Natural killer cell (primary cell): Measurements from ENCODE around the gene UBE2D2. TPM values are rescaled to one million over a fixed set of nuclear protein-coding genes. Genes with fewer than 3 reads are reported as not detected.

Experiments
- ATAC-seq, 3 donors: fragments of 150-1000 bp in 2 of 3; fragments of 200-7000 bp in 1 of 3; cut with Tn5 transposase; 1 replicate in 1 of 3; 2 replicates in 2 of 3; pipeline ENCODE4 v1.10.0; 2021; ENCODE audit warnings: mild to moderate bottlenecking in 2 of 3, moderate library complexity in 2 of 3
- DNase-seq, 2 donors: peaks; one replicate each; pipeline versions ENCODE4 v3.0.0 to v3.0.0-alpha.2; 2013 to 2021; ENCODE audit warnings: mixed read lengths in 1 of 2
- H3K27ac ChIP-seq: one replicate; pipeline ENCODE4 v1.5.1; 2013; ENCODE audit warnings: mild to moderate bottlenecking, low read length
- H3K27me3 ChIP-seq: one replicate; pipeline ENCODE4 v1.6.1; 2013; ENCODE audit warnings: low read length; ENCODE audit not compliant: control insufficient read depth, insufficient read depth
- H3K36me3 ChIP-seq: one replicate; pipeline ENCODE4 v1.6.1; 2013; ENCODE audit warnings: low read length; ENCODE audit not compliant: control insufficient read depth, insufficient read depth
- H3K4me1 ChIP-seq: one replicate; pipeline ENCODE4 v1.6.1; 2013; ENCODE audit warnings: low read length; ENCODE audit not compliant: control insufficient read depth, insufficient read depth
- H3K4me3 ChIP-seq: one replicate; pipeline ENCODE4 v1.5.1; 2013; ENCODE audit warnings: low read length
- H3K9me3 ChIP-seq: one replicate; pipeline ENCODE4 v1.6.1; 2013; ENCODE audit warnings: low read length; ENCODE audit not compliant: control insufficient read depth, insufficient read depth
- H3K27ac Mint-ChIP-seq, 2 donors: one replicate each; pipeline ENCODE4 v1.8.0; 2022; ENCODE audit warnings: mild to moderate bottlenecking in 2 of 2, mixed read lengths in 2 of 2, moderate library complexity in 1 of 2
- H3K27me3 Mint-ChIP-seq, 2 donors: one replicate each; pipeline ENCODE4 v1.8.0; 2022; ENCODE audit warnings: low read depth in 2 of 2, mixed read lengths in 2 of 2
- H3K36me3 Mint-ChIP-seq: one replicate; pipeline ENCODE4 v1.8.0; 2022; ENCODE audit warnings: mixed read lengths
- H3K4me1 Mint-ChIP-seq, 2 donors: one replicate each; pipeline ENCODE4 v1.8.0; 2022; ENCODE audit warnings: mixed read lengths in 2 of 2
- H3K4me3 Mint-ChIP-seq: one replicate; pipeline ENCODE4 v1.8.0; 2022; ENCODE audit warnings: mild to moderate bottlenecking, moderate library complexity, mixed read lengths
- H3K9me3 Mint-ChIP-seq, 2 donors: one replicate each; pipeline ENCODE4 v1.8.0; 2022; ENCODE audit warnings: mixed read lengths in 2 of 2
- CTCF ChIP-seq: fragments of 200-600 bp; IDR thresholded peaks from one replicate; pipeline ENCODE4 v1.8.0; 2022; ENCODE audit warnings: antibody characterized with exemption
- WGBS: methylation state at CpG from one replicate; pipeline ENCODE4 v1.1.7; 2013; ENCODE audit warnings: missing lambda C conversion rate; ENCODE audit not compliant: insufficient coverage; 5-methylcytosine and 5-hydroxymethylcytosine counted together
- intact Hi-C: fragments of 100-400 bp; cut with micrococcal nuclease; formaldehyde crosslinking; loops from one replicate; pipeline ENCODE4 v1.14.2; 2022
- total RNA-seq, 4 donors: library from RNA; stranded (reverse); fragments of 120-200 nt in 1 of 4; gene quantifications; one replicate each; pipeline versions ENCODE4 v1.2.3 to v1.2.4, GENCODE V29; 2013 to 2022

UBE2D2 gene
- total RNA-seq, 3 donors from 2014 or later (not counting 1 experiment from before 2014, with no cell fraction given) = 127 to 139 (median 131) TPM

DNA sequence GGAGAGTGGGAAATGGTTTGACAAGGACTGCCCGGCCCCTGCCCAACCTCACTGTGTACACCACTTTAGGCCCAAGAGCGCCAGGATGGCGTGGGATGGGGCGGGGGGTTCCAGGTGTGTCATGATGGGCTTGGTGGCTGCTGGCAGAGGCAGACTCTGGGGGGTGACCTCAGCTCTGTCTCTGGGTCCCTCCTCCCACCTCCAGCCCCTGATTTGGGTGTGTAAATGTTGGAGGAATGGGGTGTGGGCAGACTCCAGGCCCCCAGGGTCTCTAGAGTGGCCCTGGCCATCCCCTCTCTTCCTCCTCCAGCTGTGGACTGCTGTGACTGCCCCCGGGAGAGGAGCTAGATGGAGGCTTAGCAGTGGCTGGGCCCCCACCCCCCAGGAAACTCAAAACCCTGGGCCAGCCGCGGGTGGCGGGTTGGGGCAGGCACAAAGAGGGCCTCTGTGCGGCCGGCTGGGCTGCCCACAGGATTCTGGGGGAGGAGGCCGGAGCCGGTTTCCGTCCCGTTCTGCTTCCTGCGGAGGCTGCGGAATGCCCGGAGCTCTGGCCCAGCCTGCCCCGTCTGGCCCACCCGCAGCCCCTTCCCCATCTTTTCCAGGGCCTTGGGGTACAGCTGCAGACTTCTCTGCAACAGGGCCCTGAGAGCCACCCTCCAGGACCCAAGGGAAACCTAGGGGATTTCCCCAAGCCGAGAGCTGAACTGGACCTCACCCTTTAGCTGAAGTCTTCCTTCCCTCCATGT, 110.1 kb downstream of the UBE2D2 start:
- intact Hi-C loops = loop anchor here (2.0 kb wide), 3 partner anchors 14 to 40 kb away; no protein-coding TSS in a partner anchor
- H3K9me3 Mint-ChIP-seq = no peaks in the 10 kb centered on the region
- ATAC-seq (no peak), DNase-seq (peak in 1 of 2 donors; percentile 51)
- H3K4me3 ChIP-seq = peak overlapping the region; percentile 23
- H3K36me3 Mint-ChIP-seq = no peaks in the 10 kb centered on the region
- H3K27me3 Mint-ChIP-seq = no peaks in the 10 kb centered on the region
- TF ChIP-seq CTCF = no peak
- H3K4me1 ChIP-seq = peaks cover 94% of the 10 kb centered on the region
- no peaks in the 10 kb centered on the region for H3K36me3 ChIP-seq
- no peaks in the 10 kb centered on the region for H3K9me3 ChIP-seq
- WGBS = 10% methylated on average over 20 of the region's 20 CpGs
- peaks cover 53 to 85% of the 10 kb centered on the region in 2 donors for H3K4me1 Mint-ChIP-seq
- peak overlapping the region; percentile 85 for H3K4me3 Mint-ChIP-seq
- peak overlapping the region; percentile 92 to 94 for H3K27ac Mint-ChIP-seq
- peak overlapping the region; percentile 92 for H3K27ac ChIP-seq
- H3K27me3 ChIP-seq = no peaks in the 10 kb centered on the region

GRCh38 chr5:139675213-139675612, 114.1 kb downstream of the UBE2D2 start:
- Histone ChIP-seq H3K4me3 (no peak overlapping the region), H3K27me3 (no peaks in the 10 kb centered on the region), H3K4me1 (peaks cover 87% of the 10 kb centered on the region), H3K27ac (peak overlapping the region; percentile 43), H3K36me3 (peaks cover 3% of the 10 kb centered on the region), H3K9me3 (no peaks in the 10 kb centered on the region)
- WGBS = 84% methylated on average over 4 of the region's 4 CpGs
- peak overlapping the region; percentile 71 for H3K4me3 Mint-ChIP-seq
- H3K9me3 Mint-ChIP-seq = no peaks in the 10 kb centered on the region
- ATAC-seq (no peak), DNase-seq (no peak)
- H3K27me3 Mint-ChIP-seq = no peaks in the 10 kb centered on the region
- H3K36me3 Mint-ChIP-seq = no peaks in the 10 kb centered on the region
- H3K4me1 Mint-ChIP-seq = peaks cover 50 to 92% of the 10 kb centered on the region in 2 donors
- H3K27ac Mint-ChIP-seq = peak overlapping the region; percentile 75 to 94
- intact Hi-C loops = no loop called here
- no peak for TF ChIP-seq CTCF

DNA sequence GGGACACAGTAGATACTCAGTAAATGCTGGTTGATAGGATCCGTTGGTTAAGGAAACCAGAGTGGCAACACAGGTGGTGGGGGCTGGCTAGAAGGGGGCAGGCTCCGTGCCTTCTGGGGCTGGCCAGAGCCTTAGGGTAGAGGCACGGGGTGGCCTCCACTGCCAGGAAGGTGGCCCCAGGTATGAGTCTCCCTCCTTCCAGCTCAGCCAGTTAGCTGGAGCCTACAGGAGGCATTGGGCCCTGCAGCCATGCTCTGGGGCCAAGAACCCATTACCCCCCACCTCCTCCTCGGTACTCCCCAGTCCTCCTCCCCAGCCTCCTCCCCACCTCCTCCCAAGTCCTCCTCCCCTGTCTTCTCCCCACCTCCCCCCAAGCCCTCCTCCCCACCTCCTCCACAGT, 114.7 kb downstream of the UBE2D2 start:
- no peak for TF ChIP-seq CTCF
- intact Hi-C loops = no loop called here
- Mint-ChIP-seq H3K4me1 (peaks cover 47 to 89% of the 10 kb centered on the region in 2 donors), H3K36me3 (no peaks in the 10 kb centered on the region), H3K4me3 (peak overlapping the region; percentile 40), H3K27me3 (no peaks in the 10 kb centered on the region), H3K27ac (peak overlapping the region; percentile 75 to 94), H3K9me3 (no peaks in the 10 kb centered on the region)
- H3K36me3 ChIP-seq = peaks cover 9% of the 10 kb centered on the region
- H3K4me1 ChIP-seq = peaks cover 81% of the 10 kb centered on the region
- ATAC-seq (no peak), DNase-seq (no peak)
- H3K27ac ChIP-seq = peak overlapping the region; percentile 43
- H3K9me3 ChIP-seq = no peaks in the 10 kb centered on the region
- no peaks in the 10 kb centered on the region for H3K27me3 ChIP-seq
- H3K4me3 ChIP-seq = no peak overlapping the region
- WGBS = 45% methylated on average over 4 of the region's 4 CpGs
